Prostate gland (tissue), 2 donors: ENCODE measurements around the gene TOGARAM2. TPM values are rescaled to one million over a fixed set of nuclear protein-coding genes. Genes with fewer than 3 reads are reported as not detected.

Experiments
- DNase-seq: peaks from one replicate; pipeline ENCODE4 v3.0.0-alpha.2; 2019; ENCODE audit warnings: low spot score
- H3K27ac ChIP-seq, 2 donors: fragments of 200-600 bp; sonication (generic); 2 replicates each; pipeline ENCODE4 v1.5.1; 2017 to 2019
- H3K27me3 ChIP-seq: fragments of 200-600 bp; sonication (generic); replicated peaks from 2 replicates; pipeline ENCODE4 v1.5.1; 2019; ENCODE audit not compliant: insufficient read depth
- H3K36me3 ChIP-seq, 2 donors: fragments of 200-600 bp; sonication (generic); 1 replicate in 1 of 2; 2 replicates in 1 of 2; pipeline versions ENCODE4 v1.5.1 to v1.8.1; 2017 to 2019
- H3K4me1 ChIP-seq: fragments of 200-600 bp; sonication (generic); replicated peaks from 2 replicates; pipeline ENCODE4 v1.5.1; 2019
- H3K4me3 ChIP-seq, 2 donors: fragments of 200-600 bp; sonication (generic); 2 replicates each; pipeline ENCODE4 v1.5.1; 2017 to 2019
- H3K9me3 ChIP-seq: fragments of 200-600 bp; sonication (generic); 2 replicates; pipeline ENCODE4 v1.5.1; 2017
- POLR2A ChIP-seq: fragments of 450-650 bp; IDR thresholded peaks from one replicate; pipeline ENCODE4 v1.6.1; 2016; ENCODE audit warnings: antibody characterized with exemption, mild to moderate bottlenecking
- POLR2AphosphoS5 ChIP-seq: sonication (generic); formaldehyde crosslinking; IDR thresholded peaks from one replicate; pipeline ENCODE4 v1.6.1; 2017; ENCODE audit warnings: antibody characterized with exemption
- WGBS: methylation state at CpG from one replicate; pipeline ENCODE4 v1.1.5; 2018; 5-methylcytosine and 5-hydroxymethylcytosine counted together
- intact Hi-C: fragments of 100-400 bp; cut with DNase I; formaldehyde crosslinking; loops from one replicate; pipeline ENCODE4 v1.14.2; 2022
- total RNA-seq, 2 donors: library from RNA; depleted of rRNA; stranded (reverse); fragments of >200 nt; gene quantifications; one replicate each; pipeline ENCODE4 v1.1.0, GENCODE V29; 2016
- TF ChIP-seq, protein P1 (sequence below), 4 experiments: fragments of 200-600 bp in 2 of 4; fragments of 450-650 bp in 2 of 4; sonication (generic) in 2 of 4; IDR thresholded peaks; 1 replicate in 3 of 4; 2 replicates in 1 of 4; pipeline ENCODE4 v1.5.1; 2016 to 2019; ENCODE audit warnings: antibody characterized with exemption in 4 of 4, mild to moderate bottlenecking in 2 of 4, moderate library complexity in 2 of 4

TOGARAM2 gene
- total RNA-seq, 2 donors from 2014 or later: 0.36 to 0.62 TPM

DNA sequence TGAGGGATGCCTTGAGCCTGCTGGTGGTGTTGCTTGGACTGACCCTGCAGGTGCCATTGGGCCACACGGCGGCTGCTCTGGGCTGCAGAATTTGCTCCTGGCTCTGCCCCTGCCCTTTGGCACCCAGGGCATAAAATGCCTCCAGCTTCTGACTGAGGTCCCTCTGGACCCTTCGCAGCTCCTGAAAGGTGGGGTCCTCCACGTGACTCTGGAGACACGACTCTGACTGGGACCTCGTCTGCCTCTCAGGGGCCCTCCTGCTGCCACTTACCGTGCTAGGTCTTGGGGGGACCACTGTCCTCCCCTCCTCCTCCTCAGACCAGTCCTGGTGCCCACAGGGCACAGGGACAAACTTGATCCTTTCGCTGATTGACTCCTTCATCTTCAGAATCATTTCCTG, 91.2 kb downstream of the TOGARAM2 start:
- 91% methylated on average over 8 of the region's 8 CpGs for WGBS
- Histone ChIP-seq H3K27ac (no peak overlapping the region), H3K36me3 (no peaks in the 10 kb centered on the region), H3K4me1 (no peaks in the 10 kb centered on the region), H3K9me3 (no peaks in the 10 kb centered on the region), H3K4me3 (no peak overlapping the region), H3K27me3 (no peaks in the 10 kb centered on the region)
- TF ChIP-seq, protein P1, sequence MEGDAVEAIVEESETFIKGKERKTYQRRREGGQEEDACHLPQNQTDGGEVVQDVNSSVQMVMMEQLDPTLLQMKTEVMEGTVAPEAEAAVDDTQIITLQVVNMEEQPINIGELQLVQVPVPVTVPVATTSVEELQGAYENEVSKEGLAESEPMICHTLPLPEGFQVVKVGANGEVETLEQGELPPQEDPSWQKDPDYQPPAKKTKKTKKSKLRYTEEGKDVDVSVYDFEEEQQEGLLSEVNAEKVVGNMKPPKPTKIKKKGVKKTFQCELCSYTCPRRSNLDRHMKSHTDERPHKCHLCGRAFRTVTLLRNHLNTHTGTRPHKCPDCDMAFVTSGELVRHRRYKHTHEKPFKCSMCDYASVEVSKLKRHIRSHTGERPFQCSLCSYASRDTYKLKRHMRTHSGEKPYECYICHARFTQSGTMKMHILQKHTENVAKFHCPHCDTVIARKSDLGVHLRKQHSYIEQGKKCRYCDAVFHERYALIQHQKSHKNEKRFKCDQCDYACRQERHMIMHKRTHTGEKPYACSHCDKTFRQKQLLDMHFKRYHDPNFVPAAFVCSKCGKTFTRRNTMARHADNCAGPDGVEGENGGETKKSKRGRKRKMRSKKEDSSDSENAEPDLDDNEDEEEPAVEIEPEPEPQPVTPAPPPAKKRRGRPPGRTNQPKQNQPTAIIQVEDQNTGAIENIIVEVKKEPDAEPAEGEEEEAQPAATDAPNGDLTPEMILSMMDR (IDR thresholded peaks at IDR 0.05): no peak
- TF ChIP-seq POLR2A: no peak
- no peak for TF ChIP-seq POLR2AphosphoS5
- DNase-seq: no peak
- intact Hi-C loops: no loop called here

DNA sequence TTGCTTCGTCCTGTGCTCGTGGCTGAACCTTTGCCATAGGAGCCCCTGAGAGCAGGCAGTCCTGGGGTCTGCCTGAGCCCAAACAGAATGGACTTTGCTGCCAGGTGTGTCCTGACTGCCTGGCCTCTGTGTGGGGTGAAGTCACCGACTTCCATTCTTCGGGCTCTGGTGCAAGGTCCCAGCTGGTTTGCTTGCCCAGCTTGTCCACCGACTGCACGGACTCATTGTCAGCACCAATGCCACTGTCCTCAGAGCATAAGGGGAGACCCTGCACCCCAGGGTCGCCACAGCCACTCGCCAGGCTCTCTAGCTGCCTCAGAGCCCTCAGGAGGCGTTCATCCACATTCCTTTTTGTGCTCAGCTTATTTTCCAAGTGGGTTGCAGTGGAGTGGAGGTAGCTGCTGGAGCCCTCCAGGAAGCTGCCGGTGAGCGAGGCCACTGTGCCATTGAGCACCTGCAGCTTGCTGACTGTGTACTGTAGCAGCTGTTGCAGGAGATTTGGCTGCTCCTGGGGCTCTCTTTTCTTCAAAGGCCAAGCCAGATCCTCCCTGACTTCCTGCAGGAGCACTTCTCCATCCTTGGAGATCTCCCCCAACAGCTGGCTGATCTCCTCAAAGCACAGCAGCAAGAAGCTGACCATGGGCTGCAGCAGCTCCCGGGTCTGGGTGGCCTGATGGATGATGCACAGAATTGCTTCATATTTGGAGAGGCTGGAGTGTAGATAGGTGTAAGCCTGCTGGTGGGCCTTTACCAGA, 92.0 kb downstream of the TOGARAM2 start:
- intact Hi-C loops: no loop called here

DNA sequence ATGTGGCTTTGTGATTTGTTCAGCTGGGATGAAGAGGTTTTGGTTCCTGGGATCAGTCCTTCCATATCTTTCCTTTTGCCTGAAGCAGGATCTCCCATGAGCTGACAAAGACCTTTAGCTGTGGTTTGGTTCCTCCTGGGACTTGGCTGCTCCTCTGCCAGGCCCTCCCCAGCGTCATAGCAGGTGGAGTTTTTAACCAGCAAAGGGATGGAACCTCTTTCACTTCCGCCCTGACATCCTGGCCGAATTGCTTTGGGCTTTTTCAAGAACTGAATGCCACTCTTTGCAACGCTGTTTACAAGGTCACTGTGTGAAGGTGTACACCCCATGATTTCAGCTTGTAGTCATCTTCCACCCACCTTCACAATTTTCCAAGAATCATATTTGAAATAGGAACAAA, 92.8 kb downstream of the TOGARAM2 start:
- WGBS: 81% methylated on average over 4 of the region's 4 CpGs
- intact Hi-C loops: no loop called here
- no peak for DNase-seq
- Histone ChIP-seq H3K27ac (no peak overlapping the region), H3K36me3 (no peaks in the 10 kb centered on the region), H3K4me1 (no peaks in the 10 kb centered on the region), H3K4me3 (no peak overlapping the region), H3K27me3 (no peaks in the 10 kb centered on the region), H3K9me3 (no peaks in the 10 kb centered on the region)
- TF ChIP-seq, protein P1 (IDR thresholded peaks at IDR 0.05): no peak
- TF ChIP-seq POLR2AphosphoS5 (no peak), POLR2A (no peak)

More for the DNA sequence above, 92.0 kb downstream of the TOGARAM2 start:
- no peaks in the 10 kb centered on the region for H3K9me3 ChIP-seq
- no peak overlapping the region for H3K27ac ChIP-seq
- 93% methylated on average over 12 of the region's 12 CpGs for WGBS
- no peaks in the 10 kb centered on the region for H3K27me3 ChIP-seq
- H3K36me3 ChIP-seq: no peaks in the 10 kb centered on the region
- TF ChIP-seq, protein P1 (IDR thresholded peaks at IDR 0.05): no peak
- TF ChIP-seq POLR2AphosphoS5 (no peak), POLR2A (no peak)
- H3K4me3 ChIP-seq: no peak overlapping the region
- no peak for DNase-seq
- no peaks in the 10 kb centered on the region for H3K4me1 ChIP-seq

DNA sequence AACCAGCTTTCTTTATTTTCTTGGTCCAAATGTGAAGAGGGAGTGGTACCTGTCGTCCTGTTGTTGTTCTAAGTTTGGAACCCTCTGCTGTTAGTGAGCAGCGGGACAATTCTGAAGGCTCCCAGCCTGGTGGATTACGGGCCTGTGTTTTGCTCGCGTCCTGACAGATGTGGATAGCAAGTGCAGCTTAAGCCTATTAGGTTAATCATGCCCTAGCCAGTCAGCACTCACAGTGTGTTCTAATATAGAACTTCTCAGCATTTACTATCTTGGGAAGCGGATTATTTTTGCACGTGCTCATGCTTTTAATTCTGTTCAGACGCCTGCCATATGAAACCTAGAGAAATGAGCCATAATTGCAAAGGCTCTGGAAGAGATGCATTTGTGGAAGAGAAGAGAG, 93.3 kb downstream of the TOGARAM2 start, which contains the start of gene PCARE:
PCARE (minus strand) TSS at position 113 of the 400 bp plus-strand sequence. CDS start 262 bp downstream, outside the sequence.
- Histone ChIP-seq H3K4me1 (no peaks in the 10 kb centered on the region), H3K9me3 (no peaks in the 10 kb centered on the region), H3K27me3 (no peaks in the 10 kb centered on the region), H3K4me3 (no peak within 1 kb of the TSS), H3K36me3 (no peaks in the 10 kb centered on the region), H3K27ac (no peak within 1 kb of the TSS)
- WGBS: 79% methylated on average over 8 of the region's 8 CpGs
- DNase-seq: no peak
- TF ChIP-seq, protein P1 (IDR thresholded peaks at IDR 0.05): no peak
- TF ChIP-seq POLR2A: no peak
- TF ChIP-seq POLR2AphosphoS5: no peak
- intact Hi-C loops: no loop called here
